Measurements from ENCODE around the gene JCHAIN.
"Not testable (repeated sequence)": the region's sequence is repeated elsewhere in the genome, so short reads cannot be mapped to it uniquely, and the experiment has no call there.

The JCHAIN gene

DNA sequence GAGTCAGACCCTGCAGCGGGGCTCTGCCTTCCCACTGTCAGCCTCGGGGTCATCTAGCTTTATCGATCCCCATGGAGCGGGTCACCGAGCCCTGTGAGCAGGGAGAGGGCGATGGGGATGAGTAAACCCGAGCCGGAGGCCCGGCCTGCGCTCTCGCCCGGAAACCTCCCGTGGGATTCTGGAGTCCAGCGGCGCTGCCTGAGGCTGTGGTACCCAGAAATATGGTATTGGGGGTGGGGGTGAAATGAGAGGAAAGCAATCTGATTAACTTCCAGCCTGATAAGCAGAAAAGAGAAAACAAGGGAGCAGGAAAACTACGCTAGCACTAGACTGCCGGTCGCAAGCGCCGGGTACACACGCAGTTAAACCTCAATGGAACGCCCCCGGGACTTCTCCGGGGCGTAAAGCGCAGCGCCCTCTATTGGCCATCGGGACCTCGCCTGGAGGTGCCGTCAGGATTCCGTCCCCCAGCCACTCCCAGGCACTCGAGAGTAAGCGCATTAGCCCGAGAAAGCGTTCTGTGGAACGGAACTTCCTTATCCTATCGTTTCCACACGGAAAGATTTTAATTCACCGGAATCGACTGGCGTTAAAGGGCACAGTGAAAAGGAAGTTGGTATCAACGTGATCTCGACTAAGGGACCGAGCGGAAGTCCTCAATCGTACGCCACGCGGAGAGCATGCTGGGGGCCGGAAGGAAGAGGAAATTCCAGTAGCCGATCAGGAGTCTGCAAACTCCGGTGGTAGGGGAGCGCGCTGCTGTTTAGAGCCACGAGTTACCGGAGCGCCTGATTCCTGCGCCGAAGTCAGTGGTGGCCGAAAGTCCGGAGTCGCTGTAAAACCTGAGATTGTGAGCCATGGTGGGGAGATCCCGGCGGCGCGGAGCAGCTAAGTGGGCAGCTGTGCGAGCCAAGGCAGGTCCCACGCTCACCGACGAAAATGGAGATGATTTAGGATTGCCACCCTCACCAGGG is 21.8 kb upstream of the JCHAIN start, which contains the start of gene UTP3:
UTP3 (plus strand) TSS at position 712 of the 974 bp plus-strand sequence; CDS start at position 858, 146 bp downstream.
- peak; percentile 100 for DNase-seq

DNA sequence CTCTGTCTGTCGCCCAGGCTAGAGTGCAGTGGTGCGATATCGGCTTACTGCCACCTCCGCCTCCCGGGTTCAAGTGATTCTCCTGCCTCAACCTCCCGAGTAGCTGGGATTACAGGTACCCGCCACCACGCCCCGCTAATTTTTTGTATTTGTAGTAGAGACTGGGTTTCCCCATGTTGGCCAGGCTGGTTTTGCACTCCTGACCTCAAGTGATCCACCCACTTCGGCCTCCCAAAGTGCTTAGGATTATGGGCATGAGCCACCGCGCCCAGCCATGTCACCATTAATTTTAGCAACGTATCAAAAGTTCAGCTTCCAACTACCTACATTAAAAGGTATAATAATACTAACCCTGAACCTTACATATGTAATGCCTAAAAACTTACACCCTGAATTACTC is 21.1 kb upstream of the JCHAIN start:
- no peak for DNase-seq

DNA sequence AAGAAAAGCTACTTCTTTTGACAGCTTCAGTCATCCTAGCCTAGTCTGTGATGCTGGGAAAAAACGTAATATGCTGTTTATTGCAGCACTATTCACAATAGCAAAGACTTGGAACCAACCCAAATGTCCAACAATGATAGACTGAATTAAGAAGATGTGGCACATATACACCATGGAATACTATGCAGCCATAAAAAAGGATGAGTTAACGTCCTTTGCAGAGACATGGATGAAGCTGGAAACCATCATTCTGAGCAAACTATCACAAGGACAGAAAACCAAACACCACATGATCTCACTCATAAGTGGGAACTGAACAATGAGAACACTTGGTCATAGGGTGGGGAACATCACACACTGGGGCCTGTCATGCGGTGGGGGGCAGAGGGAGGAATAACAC is 15.8 kb upstream of the JCHAIN start:
- not testable (repeated sequence) for DNase-seq

DNA sequence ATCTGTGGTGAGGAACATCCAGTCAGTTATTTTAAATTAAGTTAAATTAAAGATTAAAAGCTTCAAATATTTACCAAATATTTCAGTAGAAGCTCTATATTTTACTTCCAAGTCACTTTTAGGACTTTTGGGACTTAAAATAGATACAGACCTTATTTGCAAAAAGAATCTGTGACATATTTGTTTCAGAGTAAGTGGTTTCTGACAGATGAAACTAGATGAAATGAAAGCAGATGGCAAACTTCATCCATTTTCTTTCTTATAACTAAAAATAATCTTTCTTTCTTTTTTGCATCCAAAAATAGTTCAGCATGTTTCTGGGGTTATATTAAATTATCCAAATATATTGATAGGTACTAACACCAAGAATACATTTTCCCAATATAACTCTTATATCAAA is 15.4 kb upstream of the JCHAIN start:
- no peak for DNase-seq

DNA sequence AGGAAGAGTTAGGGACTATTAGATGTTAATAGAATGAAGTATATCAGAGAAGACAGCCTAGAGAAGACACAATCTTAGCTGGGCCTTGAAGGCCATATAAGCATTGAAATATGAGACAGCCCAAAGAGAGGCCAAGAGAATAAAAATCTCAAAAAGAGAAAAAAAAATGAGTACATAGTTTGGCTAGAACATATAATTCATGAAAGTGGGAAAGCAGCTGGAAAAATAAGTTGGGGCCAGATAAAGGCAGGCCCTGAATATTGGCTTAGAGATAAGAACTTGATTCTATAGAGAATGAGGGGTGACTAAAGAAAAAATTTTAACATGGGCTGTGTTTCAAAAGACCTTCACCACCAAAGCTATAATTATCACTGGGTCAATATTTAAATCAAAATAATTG is 14.6 kb upstream of the JCHAIN start:
- DNase-seq = no peak

DNA sequence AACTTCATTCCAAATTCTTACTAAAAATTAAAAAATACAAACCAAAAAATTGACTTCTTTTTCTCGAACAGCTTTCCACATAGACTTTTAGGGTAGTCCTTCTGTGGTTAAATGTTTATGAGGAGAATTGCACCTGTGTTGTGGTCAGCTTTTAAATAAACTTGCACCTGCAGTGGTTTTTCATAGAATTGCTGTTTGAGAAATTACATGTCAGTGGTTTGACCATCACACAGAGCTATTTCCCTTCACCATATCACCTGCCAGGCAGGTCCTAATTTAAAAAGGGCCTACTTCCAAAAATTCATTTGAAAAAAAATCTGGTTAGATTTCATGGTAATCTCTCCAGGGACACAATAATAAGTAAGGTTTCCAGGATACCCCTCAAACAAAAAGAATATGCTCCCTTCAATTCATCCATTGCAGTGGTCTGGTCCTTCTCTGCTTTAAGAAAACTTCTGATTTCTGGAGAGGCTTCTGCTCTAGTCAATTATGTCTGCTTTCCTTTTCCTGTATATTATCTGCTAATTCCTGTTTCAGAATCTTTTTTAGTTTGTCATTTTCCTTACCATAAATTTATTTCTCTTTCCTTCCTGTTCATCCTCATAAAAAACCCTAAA is 12.2 kb upstream of the JCHAIN start:
- DNase-seq = no peak

DNA sequence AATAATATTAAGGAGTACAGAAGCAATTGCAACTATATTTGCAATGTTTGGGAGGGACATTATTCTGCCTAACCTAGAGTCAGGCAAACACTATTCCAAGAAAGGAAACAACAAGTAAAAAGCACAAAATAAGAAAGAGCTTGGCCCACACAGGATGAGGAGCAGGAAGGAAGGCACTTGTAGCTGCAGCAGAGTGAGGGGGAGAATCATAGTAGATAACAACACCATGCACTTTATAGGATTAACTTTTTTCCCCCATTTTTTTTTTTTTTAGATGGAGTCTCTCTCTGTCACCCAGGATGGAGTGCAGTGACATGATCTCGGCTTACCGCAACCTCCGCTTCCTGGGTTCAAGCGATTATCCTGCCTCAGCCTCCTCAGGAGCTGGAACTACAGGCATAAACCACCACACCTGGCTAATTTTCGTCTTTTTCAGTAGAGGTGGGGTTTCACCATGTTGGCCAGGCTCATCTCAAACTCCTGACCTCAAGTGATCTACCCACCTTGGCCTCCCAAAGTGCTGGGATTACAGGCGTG is 10.3 kb upstream of the JCHAIN start:
- DNase-seq = no peak

DNA sequence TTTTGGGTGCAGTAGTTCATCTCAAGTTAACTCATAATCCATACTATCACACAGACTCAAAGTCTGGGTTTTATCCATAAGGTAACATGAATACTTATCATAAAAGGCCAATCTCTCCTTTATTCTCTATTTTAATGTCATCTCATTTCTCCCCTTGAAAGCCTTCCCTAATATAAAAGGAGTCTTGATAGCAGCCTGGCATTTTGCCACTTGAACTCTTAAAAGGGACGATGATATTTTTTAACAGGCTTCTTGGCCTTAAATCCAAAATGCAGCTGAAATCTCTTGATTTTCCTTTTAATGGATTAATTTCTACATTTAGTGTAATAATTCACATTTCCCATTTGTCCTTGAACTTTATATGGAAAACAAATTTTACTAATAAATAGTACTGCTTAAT is 8.4 kb upstream of the JCHAIN start:
- DNase-seq = no peak

DNA sequence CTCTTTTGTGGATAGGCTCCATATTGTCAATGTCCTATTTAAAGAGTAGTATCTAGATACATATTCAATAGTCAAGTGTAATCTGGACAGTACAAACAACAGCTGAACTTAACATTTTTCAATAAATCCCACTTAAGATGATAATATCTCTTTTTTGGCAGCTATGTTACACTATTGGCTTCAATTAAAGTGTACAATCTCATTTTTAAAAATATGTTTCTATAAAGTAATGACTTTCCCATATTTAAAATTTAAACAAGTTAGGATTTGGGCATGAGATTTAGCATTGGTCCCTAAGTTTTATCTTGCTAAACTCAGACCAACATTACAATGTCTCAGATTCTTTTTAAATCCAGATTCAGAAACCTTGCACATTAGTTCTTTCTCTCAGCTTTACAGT is 7.9 kb upstream of the JCHAIN start:
- no peak for DNase-seq

DNA sequence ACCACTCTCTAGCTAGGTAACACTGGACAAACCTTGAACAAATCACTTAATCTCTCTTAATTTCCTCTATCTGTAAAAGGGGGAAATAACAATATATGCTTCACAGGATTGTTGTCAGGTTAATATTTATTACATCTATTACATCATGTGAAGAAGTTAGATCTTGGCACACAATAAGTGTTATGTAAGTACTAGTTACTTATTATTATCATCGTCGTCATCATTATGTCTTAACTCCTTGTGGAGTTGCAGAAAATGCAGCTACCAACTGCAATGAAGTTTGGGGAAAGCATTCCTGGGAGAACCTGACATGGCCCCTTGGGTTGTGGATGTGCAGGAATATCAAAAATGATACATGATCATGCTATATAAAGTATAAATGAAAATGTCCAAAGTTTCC is 4.8 kb upstream of the JCHAIN start:
- DNase-seq = no peak

DNA sequence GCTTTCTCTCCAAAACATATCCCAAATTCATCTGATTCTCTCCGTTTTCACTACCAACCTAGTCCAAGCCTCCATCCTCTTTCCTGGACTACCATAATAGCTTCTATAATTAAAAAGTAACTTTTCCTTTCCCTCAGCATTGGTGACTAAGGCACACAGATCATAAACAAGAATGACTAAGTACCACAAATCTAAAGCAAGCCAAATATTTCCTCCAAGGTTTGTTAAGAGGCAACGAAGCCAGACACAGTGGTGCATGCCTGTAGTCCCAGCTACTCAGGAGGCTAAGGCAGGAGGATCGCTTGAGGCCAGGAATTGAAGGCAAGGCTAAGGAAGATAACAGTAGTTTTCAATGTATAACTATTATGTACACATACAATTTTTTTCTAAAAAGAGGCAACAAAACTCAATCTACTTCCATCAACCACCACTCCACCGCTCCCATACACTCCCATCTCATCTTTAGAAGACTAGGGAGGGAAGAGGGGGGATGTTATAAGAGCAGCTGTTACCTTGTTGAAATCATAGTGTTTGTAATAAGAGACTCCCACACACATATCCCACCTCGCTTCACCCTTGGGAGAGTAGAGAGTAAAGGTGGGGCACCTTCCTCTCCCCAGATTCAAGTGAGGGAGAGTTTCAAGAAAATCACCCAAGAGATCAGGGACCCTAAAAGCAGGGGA is 4.2 kb upstream of the JCHAIN start:
- DNase-seq = no peak

DNA sequence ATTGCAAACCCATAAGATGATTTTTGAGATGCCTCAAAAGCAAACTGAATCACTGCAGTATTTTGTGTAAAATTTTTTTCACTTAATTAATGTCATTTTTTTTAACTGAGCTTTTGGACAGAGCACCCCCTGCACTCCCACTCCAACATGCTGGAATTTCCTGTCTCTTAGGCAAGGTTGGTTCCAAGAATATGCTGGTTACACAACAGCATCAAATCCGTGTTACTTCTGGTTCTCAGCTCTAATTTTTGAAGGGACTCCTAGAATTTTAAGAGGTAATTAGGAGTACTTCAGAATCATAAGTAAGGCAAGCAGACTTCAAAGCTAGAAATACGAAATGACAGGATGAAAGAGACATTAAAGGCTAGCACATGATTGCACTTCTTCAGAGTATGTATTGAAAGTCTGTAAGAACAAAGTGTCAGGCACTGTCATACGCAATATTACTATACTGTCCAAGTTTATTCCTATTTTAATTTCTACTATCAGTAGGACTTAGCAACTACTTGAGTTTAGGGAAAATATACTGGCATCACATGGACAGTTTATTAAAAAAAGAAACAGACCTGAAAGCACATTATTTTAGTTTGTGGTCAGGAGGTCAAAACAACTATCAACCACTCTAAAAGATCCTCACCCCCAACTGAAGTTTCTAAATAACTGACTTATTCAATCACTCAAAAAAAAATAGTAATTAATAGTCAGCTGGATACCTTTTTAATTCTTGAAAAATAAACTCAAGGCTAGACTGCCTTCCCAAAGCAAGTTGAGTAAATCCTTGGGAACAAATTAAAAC is 1.6 kb upstream of the JCHAIN start:
- DNase-seq = no peak

DNA sequence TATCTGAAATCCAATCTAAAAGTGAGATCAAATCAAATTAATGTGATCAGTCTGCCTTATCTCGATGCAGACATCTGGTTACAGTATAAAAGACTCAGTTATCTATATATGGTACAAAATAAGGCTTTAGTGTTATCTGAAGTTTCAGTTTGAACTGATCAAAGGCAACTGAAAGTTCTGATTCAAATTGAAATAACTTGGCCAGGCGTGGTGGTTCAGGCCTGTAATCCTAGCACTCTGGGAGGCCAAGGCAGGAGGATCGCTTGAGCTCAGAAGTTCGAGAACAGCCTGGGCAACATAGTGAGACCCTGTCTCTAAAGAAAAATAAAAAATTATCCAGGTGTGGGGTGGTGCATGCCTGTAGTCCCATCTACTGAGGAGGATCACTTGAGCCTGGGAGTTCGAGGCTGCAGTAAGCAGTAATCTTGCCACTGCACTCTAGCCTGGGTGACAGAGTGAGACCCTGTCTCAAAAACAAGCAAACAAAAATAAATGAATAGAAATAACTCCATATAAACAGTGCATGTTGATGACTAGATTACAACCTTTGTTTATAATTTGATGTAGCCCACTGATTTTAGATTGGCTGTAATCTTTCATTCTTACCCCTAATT is 4.9 kb downstream of the JCHAIN start:
- DNase-seq = not testable (repeated sequence)

DNA sequence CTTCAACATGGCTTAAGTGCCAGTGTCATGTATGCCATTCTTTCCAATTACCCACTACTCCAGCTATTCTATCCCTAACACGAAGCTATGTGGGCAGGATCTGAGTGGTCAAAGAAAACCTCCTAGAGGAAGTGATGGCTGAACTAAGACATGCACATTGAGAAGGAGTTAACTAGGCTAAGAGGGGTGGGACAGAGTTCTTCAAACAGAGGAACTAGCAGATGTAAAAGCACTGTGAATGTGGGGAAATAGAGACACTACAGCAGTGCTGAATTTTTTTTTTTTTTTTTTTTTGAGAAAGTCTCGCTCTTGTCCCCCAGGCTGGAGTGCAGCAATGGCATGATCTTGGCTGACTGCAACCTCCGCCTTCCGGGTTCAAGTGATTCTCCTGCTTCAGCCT is 6.2 kb downstream of the JCHAIN start:
- DNase-seq = no peak

DNA sequence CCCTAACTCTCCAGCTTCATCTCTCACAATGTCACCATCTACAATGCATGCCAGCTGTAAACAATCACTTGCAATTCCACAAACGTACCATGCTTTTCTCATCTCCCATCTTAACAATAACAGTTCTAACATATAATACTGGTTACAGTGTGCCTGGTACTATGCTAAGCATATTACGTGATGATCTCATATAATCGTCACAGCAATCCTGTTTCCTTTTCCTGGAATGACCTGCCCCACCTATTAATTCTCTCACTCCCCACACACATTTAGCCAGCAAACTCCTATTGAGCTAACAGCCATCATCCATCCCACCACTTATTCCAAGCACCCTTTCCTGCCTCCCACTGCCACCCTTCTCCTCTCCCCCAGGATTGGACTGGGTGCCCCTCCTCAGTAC is 7.9 kb downstream of the JCHAIN start:
- DNase-seq = no peak

DNA sequence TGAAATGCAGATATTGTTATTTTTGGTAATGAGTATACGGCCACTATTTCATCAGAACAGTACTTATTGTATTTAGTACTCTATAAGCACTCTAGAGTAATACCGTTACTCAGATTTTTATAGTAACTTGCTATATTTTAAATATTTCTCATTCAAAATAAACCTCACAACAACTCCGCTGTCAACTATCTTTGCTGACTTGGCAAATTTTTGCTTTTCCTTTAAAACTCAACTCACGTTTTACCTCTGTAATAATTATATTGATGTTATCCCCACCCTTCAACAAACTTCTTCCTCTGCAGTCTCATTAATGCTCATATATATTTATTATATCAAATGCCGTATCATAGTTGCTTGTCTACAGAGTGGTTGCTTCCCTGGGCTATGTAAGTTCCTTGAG is 9.0 kb downstream of the JCHAIN start:
- DNase-seq = no peak

DNA sequence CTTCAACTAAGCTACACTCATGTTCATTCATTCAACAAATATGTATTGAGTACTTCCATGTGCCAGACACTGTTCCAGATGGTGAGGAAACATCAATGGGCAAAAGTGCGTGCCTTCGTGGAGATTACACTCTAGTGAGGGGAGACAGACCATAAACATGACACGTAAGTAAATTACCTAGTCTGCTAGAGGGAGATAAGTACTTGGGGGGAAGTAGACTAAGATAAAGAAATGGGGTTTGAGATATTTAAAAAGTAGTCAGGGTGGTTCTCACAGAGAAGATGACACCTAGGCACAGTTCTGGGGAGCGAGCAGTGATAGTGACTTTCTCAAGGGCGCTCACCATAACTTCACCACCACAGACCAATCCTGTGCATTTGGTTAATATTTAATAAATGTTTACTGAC is 11.7 kb downstream of the JCHAIN start:
- no peak for DNase-seq

DNA sequence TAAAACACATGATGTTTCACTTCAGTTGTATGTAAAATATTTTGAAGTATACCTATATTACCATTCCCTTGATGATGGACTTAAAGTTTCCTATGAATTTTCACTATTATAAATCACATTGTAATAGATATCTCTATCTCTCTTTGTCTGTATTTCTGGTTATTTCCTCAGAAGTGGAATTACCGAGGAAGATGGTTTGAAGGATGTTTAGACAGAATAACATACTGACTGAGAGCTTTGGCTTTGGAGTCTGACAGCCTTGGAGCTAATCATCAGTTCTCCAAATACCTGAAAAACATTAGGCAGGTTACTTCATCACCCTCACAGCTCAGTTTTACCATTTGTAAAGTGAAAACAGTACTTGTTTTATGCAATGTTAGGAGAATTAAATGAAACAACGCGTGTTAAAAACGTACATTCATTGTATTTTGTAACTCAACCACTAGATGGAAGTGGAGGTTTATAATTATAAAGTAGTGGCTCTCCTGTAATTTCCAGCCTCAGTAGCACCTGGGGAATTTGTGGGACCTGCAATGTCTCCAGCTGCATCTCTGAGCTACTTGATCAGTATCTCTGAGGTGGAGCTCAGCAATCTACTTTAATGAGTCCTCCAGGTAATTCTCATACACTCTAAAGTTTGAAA is 14.3 kb downstream of the JCHAIN start:
- peak; percentile 19 for DNase-seq

DNA sequence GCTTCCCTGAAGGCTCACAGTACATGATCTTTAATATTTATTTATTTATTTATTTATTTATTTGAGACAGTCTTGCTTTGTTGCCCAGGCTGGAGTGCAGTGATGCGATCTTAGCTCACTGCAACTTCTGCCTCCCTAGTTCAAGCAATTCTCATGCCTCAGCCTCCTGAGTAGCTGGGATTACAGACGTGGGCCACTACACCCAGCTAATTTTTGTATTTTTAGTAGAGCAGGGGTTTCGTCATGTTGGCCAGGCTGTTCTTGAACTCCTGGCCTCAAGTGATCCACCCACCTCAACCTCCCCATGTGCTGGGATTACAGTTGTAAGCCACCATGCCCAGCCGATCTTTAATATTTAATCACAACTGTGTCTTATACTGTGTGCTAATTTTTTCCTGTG is 15.6 kb downstream of the JCHAIN start:
- not testable (repeated sequence) for DNase-seq

DNA sequence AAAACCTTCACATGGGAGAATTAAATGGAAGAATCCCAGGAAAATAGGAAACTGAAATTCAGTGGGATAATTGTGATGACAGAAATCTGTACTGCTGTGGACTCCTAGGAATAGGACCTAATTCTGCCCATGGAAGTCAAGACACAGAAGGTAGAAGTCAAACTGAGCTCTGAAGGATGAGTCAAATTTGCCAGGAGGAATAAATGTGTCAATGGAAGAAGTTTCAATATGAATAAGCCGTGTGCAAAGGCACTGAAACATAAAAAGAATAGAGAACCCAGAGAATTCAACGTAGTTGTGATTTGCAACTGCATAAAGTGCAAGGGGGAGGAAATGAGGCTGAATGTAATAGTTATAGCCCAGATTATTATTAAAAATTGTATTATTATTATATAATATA is 26.1 kb downstream of the JCHAIN start:
- DNase-seq = no peak

DNA sequence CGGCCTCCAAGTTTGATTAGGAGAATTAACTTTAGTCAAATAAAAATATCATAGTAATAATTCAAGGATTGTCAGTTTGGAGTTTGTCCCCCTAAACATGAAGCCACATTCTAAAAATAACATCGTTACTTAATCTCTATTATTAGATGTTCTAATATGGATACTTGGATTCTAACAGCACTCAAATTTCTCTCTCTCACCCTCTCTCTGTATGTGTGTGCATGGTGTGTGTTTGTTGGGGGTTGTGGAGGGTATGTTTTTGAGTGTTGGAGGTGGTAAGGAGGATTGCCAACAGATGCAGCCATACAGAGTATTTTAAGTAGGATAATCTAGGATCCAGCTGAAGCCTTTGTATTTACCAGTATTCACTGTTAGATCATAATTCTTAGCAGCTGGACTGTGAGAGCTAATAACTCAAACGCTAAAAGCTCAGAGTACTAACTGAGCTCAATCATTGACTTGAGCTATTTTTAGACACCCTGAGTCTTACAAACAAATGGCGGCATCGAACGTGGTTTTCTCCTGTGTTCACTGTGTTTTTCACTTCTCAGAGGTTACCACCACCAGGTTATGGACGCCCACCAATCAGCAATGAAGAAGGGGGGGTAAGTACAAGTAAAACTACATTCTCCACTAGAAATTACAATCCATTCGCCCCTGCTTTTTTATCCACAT is 28.9 kb downstream of the JCHAIN start:
- DNase-seq = no peak
